Measurements from ENCODE around the gene STX8.

DNA sequence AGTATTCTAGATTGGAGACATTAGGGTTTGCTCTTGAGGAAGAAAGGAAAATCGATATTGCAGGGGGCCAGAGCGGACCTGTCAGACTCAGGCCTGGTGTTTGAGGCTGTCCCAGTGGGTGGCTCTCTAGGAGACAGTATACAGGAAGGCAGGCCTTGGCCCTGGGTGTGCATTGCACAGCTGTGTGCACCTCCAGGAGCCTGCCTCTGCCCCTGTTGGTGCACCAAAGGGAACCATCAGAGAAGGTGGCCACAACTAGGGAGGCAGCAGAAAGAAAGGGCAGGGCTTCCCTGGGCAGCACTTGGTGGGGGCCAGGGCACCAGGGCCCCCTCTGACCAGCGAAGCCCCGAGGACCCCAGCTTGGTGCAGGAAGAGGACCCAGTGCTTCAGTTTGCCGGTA is 366.3 kb downstream of the STX8 start:
- TF ChIP-seq CTCF (IDR thresholded peaks at IDR 0.05) (no peak), ZFX (IDR thresholded peaks at IDR 0.05; ENCODE audit: borderline replicate concordance) (no peak)

Measured in 22Rv1 (cell line).